ENCODE measurements around the gene COL23A1. TPM values are rescaled to one million over a fixed set of nuclear protein-coding genes. Genes with fewer than 3 reads are reported as not detected.

Gene COL23A1
- total and polyA plus RNA-seq, 2 experiments from 2014 or later: 4.8 to 8.2 TPM

- Histone ChIP-seq H2AFZ (no peak overlapping the region), H3K36me3 (ENCODE audit: insufficient read depth) (peaks cover 9% of the 10 kb centered on the region)
- H3K4me3 Mint-ChIP-seq: no peak overlapping the region
These were observed 368.3 kb downstream of the COL23A1 start for GRCh38 chr5:178221853-178222252.

More at GRCh38 chr5:178221853-178222252, 368.3 kb downstream of the COL23A1 start:
- ATAC-seq (no peak), DNase-seq (ENCODE audit: low spot score) (no peak)
- Histone ChIP-seq H3F3A (replicated peaks; ENCODE audit: low read depth) (0 out of 2 replicates have a peak, but pooled peaks cover under 1% of the 10 kb centered on the region), H4K20me1 (replicated peaks; ENCODE audit: insufficient read depth) (peaks cover 12% of the 10 kb centered on the region; the same call in 1 of the 2 replicates), H3K79me2 (replicated peaks; ENCODE audit: insufficient read depth) (no peaks in the 10 kb centered on the region), H3K27ac (ENCODE audit: low read depth) (no peak overlapping the region), H3K4me3 (no peak overlapping the region), H3K27me3 (ENCODE audit: insufficient read depth) (no peaks in the 10 kb centered on the region), H3K9me2 (ENCODE audit: insufficient read depth) (no peaks in the 10 kb centered on the region), H3K4me1 (ENCODE audit: insufficient read depth) (peaks cover 15% of the 10 kb centered on the region; the same call in 1 of the 2 replicates), H3K4me2 (no peak overlapping the region)
- Mint-ChIP-seq H3K27ac (no peak overlapping the region; the same call in 1 of the 2 replicates), H3K4me1 (peaks cover 18% of the 10 kb centered on the region), H3K9me3 (no peaks in the 10 kb centered on the region), H3K27me3 (ENCODE audit: insufficient read depth, low read depth, poor library complexity) (peaks cover 4% of the 10 kb centered on the region), H3K36me3 (ENCODE audit: low read depth) (peaks cover 52% of the 10 kb centered on the region)
- no peak for TF ChIP-seq ZNF331 (CRISPR knock-in tag; IDR thresholded peaks at IDR 0.05; ENCODE audit: low read depth)
- TF ChIP-seq POLR2AphosphoS5 (IDR thresholded peaks at IDR 0.05; ENCODE audit: low read depth): no peak
- TF ChIP-seq CTCF (conservative IDR thresholded peaks at IDR 0.05; ENCODE audit: low read depth in 2 of 2): no peak
- TF ChIP-seq ZNF114 (CRISPR knock-in tag; IDR thresholded peaks at IDR 0.05): no peak
- TF ChIP-seq EZH2 (IDR thresholded peaks at IDR 0.05; ENCODE audit: low read depth, unreplicated experiment): no peak
- no peak for TF ChIP-seq REST (IDR thresholded peaks at IDR 0.05; ENCODE audit: unreplicated experiment)
- TF ChIP-seq STAT1 (IDR thresholded peaks at IDR 0.05; ENCODE audit: unreplicated experiment): no peak

All from GM23338 (cell line).